Measurements from ENCODE around the gene QRFPR.

DNA sequence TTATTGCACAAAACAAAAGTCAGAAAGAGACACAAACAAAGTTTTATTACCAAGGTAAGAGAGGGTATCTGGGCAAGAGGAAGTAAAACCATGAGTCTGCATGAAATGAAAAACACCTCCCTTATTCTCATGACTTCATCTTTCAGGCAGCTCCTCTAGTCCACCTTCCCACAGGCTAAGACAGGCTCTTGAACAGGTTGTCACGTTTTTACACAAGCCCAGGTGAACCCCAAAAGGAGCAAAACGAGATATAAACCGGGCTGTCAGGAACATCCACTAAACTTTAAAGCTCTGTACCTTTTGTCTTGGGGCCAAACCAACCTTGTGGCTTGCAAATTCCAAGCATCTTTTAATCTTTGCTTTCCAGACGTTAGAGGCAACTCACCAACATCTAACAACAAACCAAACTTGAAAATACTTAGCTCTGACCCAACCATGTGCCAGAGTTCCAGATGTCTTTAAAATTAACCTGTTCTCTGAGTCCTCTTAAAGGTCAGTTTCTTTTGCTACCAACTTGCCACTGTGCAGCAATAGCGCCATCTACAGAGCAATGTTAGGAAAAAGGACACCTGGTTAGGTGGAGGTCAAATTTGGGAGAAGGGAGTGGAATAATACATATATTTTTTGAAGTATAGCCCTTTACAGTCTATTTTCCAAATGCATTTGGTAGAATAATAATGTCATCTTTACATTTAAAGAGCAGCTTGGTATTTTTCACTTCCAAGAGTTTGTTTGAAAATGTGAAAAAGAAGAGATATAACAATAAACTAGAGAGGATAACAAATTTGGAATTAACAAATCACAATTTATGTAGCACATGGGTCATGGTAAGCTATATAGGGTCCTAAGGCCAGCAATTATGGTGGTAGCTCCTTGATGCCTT, 73.1 kb downstream of the QRFPR start:
- TF ChIP-seq, protein P1, sequence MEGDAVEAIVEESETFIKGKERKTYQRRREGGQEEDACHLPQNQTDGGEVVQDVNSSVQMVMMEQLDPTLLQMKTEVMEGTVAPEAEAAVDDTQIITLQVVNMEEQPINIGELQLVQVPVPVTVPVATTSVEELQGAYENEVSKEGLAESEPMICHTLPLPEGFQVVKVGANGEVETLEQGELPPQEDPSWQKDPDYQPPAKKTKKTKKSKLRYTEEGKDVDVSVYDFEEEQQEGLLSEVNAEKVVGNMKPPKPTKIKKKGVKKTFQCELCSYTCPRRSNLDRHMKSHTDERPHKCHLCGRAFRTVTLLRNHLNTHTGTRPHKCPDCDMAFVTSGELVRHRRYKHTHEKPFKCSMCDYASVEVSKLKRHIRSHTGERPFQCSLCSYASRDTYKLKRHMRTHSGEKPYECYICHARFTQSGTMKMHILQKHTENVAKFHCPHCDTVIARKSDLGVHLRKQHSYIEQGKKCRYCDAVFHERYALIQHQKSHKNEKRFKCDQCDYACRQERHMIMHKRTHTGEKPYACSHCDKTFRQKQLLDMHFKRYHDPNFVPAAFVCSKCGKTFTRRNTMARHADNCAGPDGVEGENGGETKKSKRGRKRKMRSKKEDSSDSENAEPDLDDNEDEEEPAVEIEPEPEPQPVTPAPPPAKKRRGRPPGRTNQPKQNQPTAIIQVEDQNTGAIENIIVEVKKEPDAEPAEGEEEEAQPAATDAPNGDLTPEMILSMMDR (IDR thresholded peaks at IDR 0.05; ENCODE audit: low read depth, low read length, missing input control) = peak; percentile 45
- no peak for TF ChIP-seq SP1 (IDR thresholded peaks at IDR 0.05)
- no peak for TF ChIP-seq RXRA (IDR thresholded peaks at IDR 0.05)
- no peak for TF ChIP-seq MAX (IDR thresholded peaks at IDR 0.05)
- TF ChIP-seq RAD21 (IDR thresholded peaks at IDR 0.05) = peak; percentile 71 to 77
- no peak for TF ChIP-seq ZBTB33 (IDR thresholded peaks at IDR 0.05)
- TF ChIP-seq, protein P2, sequence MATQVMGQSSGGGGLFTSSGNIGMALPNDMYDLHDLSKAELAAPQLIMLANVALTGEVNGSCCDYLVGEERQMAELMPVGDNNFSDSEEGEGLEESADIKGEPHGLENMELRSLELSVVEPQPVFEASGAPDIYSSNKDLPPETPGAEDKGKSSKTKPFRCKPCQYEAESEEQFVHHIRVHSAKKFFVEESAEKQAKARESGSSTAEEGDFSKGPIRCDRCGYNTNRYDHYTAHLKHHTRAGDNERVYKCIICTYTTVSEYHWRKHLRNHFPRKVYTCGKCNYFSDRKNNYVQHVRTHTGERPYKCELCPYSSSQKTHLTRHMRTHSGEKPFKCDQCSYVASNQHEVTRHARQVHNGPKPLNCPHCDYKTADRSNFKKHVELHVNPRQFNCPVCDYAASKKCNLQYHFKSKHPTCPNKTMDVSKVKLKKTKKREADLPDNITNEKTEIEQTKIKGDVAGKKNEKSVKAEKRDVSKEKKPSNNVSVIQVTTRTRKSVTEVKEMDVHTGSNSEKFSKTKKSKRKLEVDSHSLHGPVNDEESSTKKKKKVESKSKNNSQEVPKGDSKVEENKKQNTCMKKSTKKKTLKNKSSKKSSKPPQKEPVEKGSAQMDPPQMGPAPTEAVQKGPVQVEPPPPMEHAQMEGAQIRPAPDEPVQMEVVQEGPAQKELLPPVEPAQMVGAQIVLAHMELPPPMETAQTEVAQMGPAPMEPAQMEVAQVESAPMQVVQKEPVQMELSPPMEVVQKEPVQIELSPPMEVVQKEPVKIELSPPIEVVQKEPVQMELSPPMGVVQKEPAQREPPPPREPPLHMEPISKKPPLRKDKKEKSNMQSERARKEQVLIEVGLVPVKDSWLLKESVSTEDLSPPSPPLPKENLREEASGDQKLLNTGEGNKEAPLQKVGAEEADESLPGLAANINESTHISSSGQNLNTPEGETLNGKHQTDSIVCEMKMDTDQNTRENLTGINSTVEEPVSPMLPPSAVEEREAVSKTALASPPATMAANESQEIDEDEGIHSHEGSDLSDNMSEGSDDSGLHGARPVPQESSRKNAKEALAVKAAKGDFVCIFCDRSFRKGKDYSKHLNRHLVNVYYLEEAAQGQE (IDR thresholded peaks at IDR 0.05) = no peak
- no peak for TF ChIP-seq GABPA (IDR thresholded peaks at IDR 0.05 in 1 of 2, conservative IDR thresholded peaks at IDR 0.05 in 1 of 2)
- no peak for TF ChIP-seq JUND (IDR thresholded peaks at IDR 0.05)
- no peak for TF ChIP-seq EGR1 (IDR thresholded peaks at IDR 0.05; ENCODE audit: low read depth in 2 of 2)
- no peak for TF ChIP-seq NR2F2 (IDR thresholded peaks at IDR 0.05)
- TF ChIP-seq HNF4A (conservative IDR thresholded peaks at IDR 0.05) = no peak
- TF ChIP-seq TAF1 (conservative IDR thresholded peaks at IDR 0.05) = no peak
